GM23248 (cell line): ENCODE measurements around the gene PMFBP1. TPM values are rescaled to one million over a fixed set of nuclear protein-coding genes. Genes with fewer than 3 reads are reported as not detected.

ENCODE experiments used
- DNase-seq: peaks from one replicate; pipeline ENCODE4 v3.0.0-alpha.2; 2015
- H2AFZ ChIP-seq: fragments of 200-600 bp; sonication (generic); 2 replicates; pipeline ENCODE4 v1.6.1; 2016; ENCODE audit warnings: antibody characterized with exemption
- H3F3A ChIP-seq: fragments of 200-600 bp; sonication (generic); 2 replicates; pipeline ENCODE4 v1.6.1; 2016; ENCODE audit warnings: mild to moderate bottlenecking, antibody characterized with exemption, mixed run types; ENCODE audit not compliant: insufficient read depth
- H3K27ac ChIP-seq: fragments of 200-600 bp; sonication (generic); 2 replicates; pipeline ENCODE4 v1.5.1; 2016; ENCODE audit warnings: mild to moderate bottlenecking
- H3K27me3 ChIP-seq: fragments of 200-600 bp; sonication (generic); replicated peaks from 2 replicates; pipeline ENCODE4 v1.6.1; 2016; ENCODE audit warnings: mild to moderate bottlenecking; ENCODE audit not compliant: insufficient read depth
- H3K36me3 ChIP-seq: fragments of 200-600 bp; sonication (generic); 2 replicates; pipeline ENCODE4 v1.6.1; 2016; ENCODE audit warnings: low read depth, mild to moderate bottlenecking
- H3K4me1 ChIP-seq: fragments of 200-600 bp; sonication (generic); 2 replicates; pipeline ENCODE4 v1.6.1; 2016; ENCODE audit warnings: mild to moderate bottlenecking; ENCODE audit not compliant: insufficient read depth
- H3K4me2 ChIP-seq: fragments of 200-600 bp; sonication (generic); one replicate; pipeline ENCODE4 v1.6.1; 2016; ENCODE audit warnings: mild to moderate bottlenecking; ENCODE audit not compliant: unreplicated experiment
- H3K4me3 ChIP-seq: fragments of 200-600 bp; sonication (generic); 2 replicates; pipeline ENCODE4 v1.5.1; 2016; ENCODE audit warnings: mild to moderate bottlenecking
- H3K79me2 ChIP-seq: fragments of 200-600 bp; sonication (generic); 2 replicates; pipeline ENCODE4 v1.6.1; 2016; ENCODE audit warnings: mild to moderate bottlenecking; ENCODE audit not compliant: insufficient read depth
- H3K9ac ChIP-seq: fragments of 200-600 bp; sonication (generic); 2 replicates; pipeline ENCODE4 v1.6.1; 2016; ENCODE audit warnings: mild to moderate bottlenecking
- H3K9me2 ChIP-seq: fragments of 200-600 bp; sonication (generic); 2 replicates; pipeline ENCODE4 v1.6.1; 2016; ENCODE audit warnings: mixed run types, mild to moderate bottlenecking, moderate library complexity; ENCODE audit not compliant: insufficient read depth
- H3K9me3 ChIP-seq: fragments of 200-600 bp; sonication (generic); one replicate; pipeline ENCODE4 v1.6.1; 2017; ENCODE audit warnings: low read depth
- H4K20me1 ChIP-seq: fragments of 200-600 bp; sonication (generic); 2 replicates; pipeline ENCODE4 v1.6.0; 2016; ENCODE audit not compliant: insufficient read depth
- EZH2 ChIP-seq: fragments of 200-600 bp; sonication (generic); IDR thresholded peaks from 2 replicates; pipeline ENCODE4 v1.6.1; 2018; ENCODE audit warnings: antibody characterized with exemption, mild to moderate bottlenecking; ENCODE audit not compliant: insufficient read depth, poor library complexity, severe bottlenecking
- EZH2phosphoT487 ChIP-seq: fragments of 200-600 bp; sonication (generic); IDR thresholded peaks from 2 replicates; pipeline ENCODE4 v1.6.1; 2018; ENCODE audit warnings: antibody characterized with exemption, moderate library complexity, mild to moderate bottlenecking, low read depth; ENCODE audit not compliant: insufficient read depth
- WGBS, 2 experiments: methylation state at CpG; one replicate each; pipeline ENCODE4 v1.1.6; 2015 to 2017; ENCODE audit warnings: low lambda C conversion rate in 2 of 2, low coverage in 1 of 2; ENCODE audit errors: missing lambda C conversion rate in 2 of 2; 5-methylcytosine and 5-hydroxymethylcytosine counted together
- in situ Hi-C: fragments of 300-500 bp; cut with MboI; formaldehyde crosslinking; loops from 2 replicates; pipeline ENCODE4 v1.15.0; 2020
- polyA plus RNA-seq: library from polyadenylated mRNA; unstranded; fragments of >200 nt; fragmentation: Nextera tagmentation; extraction: Ambion mirVana; gene quantifications from 2 replicates; pipeline ENCODE4 v1.2.1, GENCODE V29; 2016
- total RNA-seq: library from RNA; depleted of rRNA; stranded (reverse); fragments of >200 nt; shearing (Covaris generic); gene quantifications from 2 replicates; pipeline ENCODE4 v1.2.3, GENCODE V29; 2014

PMFBP1 gene
- total and polyA plus RNA-seq, 2 experiments from 2014 or later: not detected

DNA sequence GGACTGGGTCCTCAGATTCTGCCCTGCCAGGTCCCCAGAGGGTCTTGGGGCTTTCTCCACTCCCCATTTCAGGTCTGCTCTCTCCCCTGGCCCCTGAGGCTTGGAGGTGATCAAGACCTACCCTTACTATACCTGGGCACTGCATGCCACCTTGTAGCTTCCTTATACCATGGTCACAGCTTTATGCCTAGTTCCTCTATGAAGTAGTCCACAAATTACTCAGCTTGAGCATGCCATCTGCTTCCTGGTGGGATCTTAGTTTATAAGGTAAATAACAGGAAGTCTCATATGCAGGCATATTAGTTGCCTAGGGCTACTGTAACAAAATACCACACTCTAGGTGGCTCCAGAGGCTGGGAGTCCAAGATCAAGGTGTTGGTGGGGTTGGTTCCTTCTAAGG lies 11.0 kb upstream of the PMFBP1 start:
- no peak overlapping the region for H3K4me2 ChIP-seq
- in situ Hi-C loops: no loop called here
- H2AFZ ChIP-seq: no peak overlapping the region
- H3K27ac ChIP-seq: no peak overlapping the region
- H3K79me2 ChIP-seq: no peaks in the 10 kb centered on the region
- no peak for TF ChIP-seq EZH2phosphoT487
- no peak for TF ChIP-seq EZH2
- H4K20me1 ChIP-seq: no peaks in the 10 kb centered on the region
- H3K9ac ChIP-seq: no peak overlapping the region
- H3K4me3 ChIP-seq: no peak overlapping the region
- no peaks in the 10 kb centered on the region; the same call in 1 of the 2 replicates for H3K27me3 ChIP-seq
- H3K4me1 ChIP-seq: no peaks in the 10 kb centered on the region
- no peaks in the 10 kb centered on the region for H3F3A ChIP-seq
- no peak for DNase-seq
- H3K9me3 ChIP-seq: no peaks in the 10 kb centered on the region
- H3K9me2 ChIP-seq: no peaks in the 10 kb centered on the region
- H3K36me3 ChIP-seq: no peaks in the 10 kb centered on the region

DNA sequence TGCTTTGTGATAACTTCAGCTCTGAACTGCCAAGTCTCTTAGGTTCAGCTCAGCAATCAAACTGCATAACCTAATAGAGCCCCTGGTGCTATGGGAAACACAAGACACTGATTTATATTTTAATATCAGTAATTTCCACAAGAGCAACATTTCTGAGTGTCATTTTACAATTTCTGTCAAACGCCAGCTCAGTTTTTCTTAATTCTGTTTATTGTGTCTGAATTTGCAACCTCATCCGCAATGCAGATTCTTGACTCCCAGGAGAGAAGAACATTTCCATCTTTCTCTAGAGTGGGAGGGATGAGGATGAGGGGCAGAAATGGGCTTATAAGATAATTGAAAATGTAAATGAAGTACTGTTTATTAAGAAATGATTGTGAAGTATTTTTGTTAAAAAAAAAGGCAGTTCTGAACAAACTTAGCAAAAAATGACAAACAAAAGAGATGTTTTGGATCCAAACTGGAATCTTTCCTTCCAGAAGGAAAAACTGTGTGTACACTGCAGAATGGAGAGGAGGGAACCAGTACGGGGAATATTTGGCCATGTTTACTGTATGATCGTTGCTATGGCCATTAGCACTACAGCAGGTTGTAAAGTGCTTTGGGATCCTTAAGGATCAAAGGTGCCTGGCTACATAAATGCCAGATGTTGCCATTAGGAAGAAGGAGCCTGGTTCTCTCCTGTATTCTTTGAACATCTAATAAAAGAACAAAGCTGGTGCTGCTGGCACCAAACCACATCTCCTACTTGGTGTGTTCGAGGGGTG lies 7.4 kb upstream of the PMFBP1 start:
- no peaks in the 10 kb centered on the region for H3F3A ChIP-seq
- H3K79me2 ChIP-seq: no peaks in the 10 kb centered on the region
- in situ Hi-C loops: no loop called here
- no peak overlapping the region for H2AFZ ChIP-seq
- no peak overlapping the region for H3K9ac ChIP-seq
- H3K4me1 ChIP-seq: no peaks in the 10 kb centered on the region
- H3K9me2 ChIP-seq: no peaks in the 10 kb centered on the region
- H3K27ac ChIP-seq: no peak overlapping the region
- no peak overlapping the region for H3K4me2 ChIP-seq
- no peaks in the 10 kb centered on the region for H3K36me3 ChIP-seq
- no peaks in the 10 kb centered on the region; the same call in 1 of the 2 replicates for H3K27me3 ChIP-seq
- DNase-seq: no peak
- no peaks in the 10 kb centered on the region for H4K20me1 ChIP-seq
- WGBS, 2 experiments: 1 to 4% methylated on average over 5 of the region's 5 CpGs
- H3K4me3 ChIP-seq: no peak overlapping the region
- no peaks in the 10 kb centered on the region for H3K9me3 ChIP-seq
- TF ChIP-seq EZH2phosphoT487 (no peak), EZH2 (no peak)

DNA sequence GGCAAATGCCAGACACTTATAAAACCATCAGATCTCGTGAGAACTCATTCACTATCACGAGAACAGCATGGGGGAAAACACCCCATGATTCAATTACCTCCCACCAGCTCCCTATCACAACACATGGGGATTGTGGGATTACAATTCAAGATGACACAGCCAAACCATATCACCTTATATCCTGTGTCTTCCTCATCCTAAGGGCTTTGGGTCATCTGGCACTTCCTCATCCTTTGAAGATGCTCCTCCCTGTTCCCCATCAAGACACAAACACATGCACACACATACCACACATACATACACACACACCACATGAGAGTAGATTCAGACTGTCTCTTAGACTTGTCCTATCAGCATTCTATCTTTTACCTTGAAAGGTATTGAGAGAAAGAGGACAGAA lies 2.8 kb upstream of the PMFBP1 start:
- no peak for DNase-seq
- H3K27ac ChIP-seq: no peak overlapping the region
- no peak overlapping the region for H3K4me2 ChIP-seq
- TF ChIP-seq EZH2: no peak
- TF ChIP-seq EZH2phosphoT487: no peak
- no peak overlapping the region for H2AFZ ChIP-seq
- no peaks in the 10 kb centered on the region for H3K4me1 ChIP-seq
- H3K79me2 ChIP-seq: no peaks in the 10 kb centered on the region
- no peaks in the 10 kb centered on the region for H3K9me2 ChIP-seq
- H3K9me3 ChIP-seq: no peaks in the 10 kb centered on the region
- no peaks in the 10 kb centered on the region for H4K20me1 ChIP-seq
- no peaks in the 10 kb centered on the region for H3K36me3 ChIP-seq
- H3K27me3 ChIP-seq: no peaks in the 10 kb centered on the region
- no peaks in the 10 kb centered on the region for H3F3A ChIP-seq
- H3K4me3 ChIP-seq: no peak overlapping the region
- 40 to 52% methylated on average over 2 of the region's 2 CpGs for WGBS, 2 experiments
- in situ Hi-C loops: no loop called here
- H3K9ac ChIP-seq: no peak overlapping the region

DNA sequence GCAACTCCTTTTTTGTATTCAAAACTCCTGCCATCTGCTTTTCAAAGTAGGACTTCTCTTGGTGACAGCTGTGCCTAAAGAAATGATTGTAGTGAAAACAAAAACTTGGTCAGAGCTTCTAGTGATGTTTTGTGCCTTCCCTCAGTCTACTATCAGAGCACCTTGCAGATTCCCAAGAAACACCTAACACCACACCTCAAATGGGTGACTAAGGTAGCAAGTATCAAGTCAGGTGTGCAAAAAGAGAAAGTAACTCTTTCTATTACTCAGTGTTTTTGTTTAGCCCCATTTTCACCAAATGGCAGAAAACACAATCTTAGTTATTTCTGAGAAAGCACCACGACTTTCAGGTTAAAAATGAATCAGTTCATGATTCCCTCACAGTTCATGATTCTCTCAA lies 2.0 kb upstream of the PMFBP1 start:
- no peaks in the 10 kb centered on the region for H3K4me1 ChIP-seq
- H4K20me1 ChIP-seq: no peaks in the 10 kb centered on the region
- WGBS, 2 experiments: 33 to 36% methylated on average over 1 of the region's 1 CpG
- H2AFZ ChIP-seq: no peak overlapping the region
- H3K79me2 ChIP-seq: no peaks in the 10 kb centered on the region
- TF ChIP-seq EZH2 (no peak), EZH2phosphoT487 (no peak)
- in situ Hi-C loops: no loop called here
- H3F3A ChIP-seq: no peaks in the 10 kb centered on the region
- DNase-seq: no peak
- no peak overlapping the region for H3K9ac ChIP-seq
- no peaks in the 10 kb centered on the region for H3K27me3 ChIP-seq
- no peak overlapping the region for H3K4me3 ChIP-seq
- no peaks in the 10 kb centered on the region for H3K9me3 ChIP-seq
- H3K4me2 ChIP-seq: no peak overlapping the region
- no peak overlapping the region for H3K27ac ChIP-seq
- H3K36me3 ChIP-seq: no peaks in the 10 kb centered on the region
- 0 out of 2 replicates have a peak, but pooled peaks cover 3% of the 10 kb centered on the region for H3K9me2 ChIP-seq

DNA sequence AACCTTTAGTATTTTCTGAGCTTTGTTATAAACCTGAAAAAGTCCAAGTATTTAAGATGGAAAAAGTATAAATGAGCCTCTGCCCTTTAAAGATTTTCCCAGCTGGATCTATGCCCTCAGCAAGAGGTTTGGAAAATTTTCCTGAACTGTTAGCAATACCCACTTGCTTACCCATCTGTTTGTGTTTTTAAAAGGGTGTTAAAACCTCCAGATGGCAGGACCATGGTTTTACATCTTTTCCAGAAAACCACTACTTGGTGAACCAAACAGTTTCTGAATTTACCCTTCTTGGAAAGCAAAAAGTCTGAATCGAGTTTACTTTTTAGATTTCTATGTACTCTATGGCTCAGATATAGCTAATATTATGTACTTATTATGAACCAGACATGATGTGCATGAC lies 719 bp downstream of the PMFBP1 start:
- Histone ChIP-seq H3K27ac (no peak overlapping the region), H3K4me2 (no peak overlapping the region), H3K9me3 (no peaks in the 10 kb centered on the region), H3K36me3 (no peaks in the 10 kb centered on the region), H3K4me3 (no peak overlapping the region), H3K9ac (no peak overlapping the region), H2AFZ (no peak overlapping the region), H3K9me2 (0 out of 2 replicates have a peak, but pooled peaks cover 7% of the 10 kb centered on the region), H4K20me1 (no peaks in the 10 kb centered on the region), H3K79me2 (no peaks in the 10 kb centered on the region), H3F3A (no peaks in the 10 kb centered on the region), H3K27me3 (no peaks in the 10 kb centered on the region), H3K4me1 (no peaks in the 10 kb centered on the region)
- no peak for DNase-seq
- 0% methylated on average over 1 of the region's 1 CpG for WGBS, 2 experiments
- no peak for TF ChIP-seq EZH2phosphoT487
- in situ Hi-C loops: no loop called here
